Measurements from ENCODE around the gene CORO7. TPM values are rescaled to one million over a fixed set of nuclear protein-coding genes. Genes with fewer than 3 reads are reported as not detected.

CORO7 gene
- total RNA-seq, 4 donors from 2014 or later, result 18.8 to 29.6 (median 25.7) TPM

DNA sequence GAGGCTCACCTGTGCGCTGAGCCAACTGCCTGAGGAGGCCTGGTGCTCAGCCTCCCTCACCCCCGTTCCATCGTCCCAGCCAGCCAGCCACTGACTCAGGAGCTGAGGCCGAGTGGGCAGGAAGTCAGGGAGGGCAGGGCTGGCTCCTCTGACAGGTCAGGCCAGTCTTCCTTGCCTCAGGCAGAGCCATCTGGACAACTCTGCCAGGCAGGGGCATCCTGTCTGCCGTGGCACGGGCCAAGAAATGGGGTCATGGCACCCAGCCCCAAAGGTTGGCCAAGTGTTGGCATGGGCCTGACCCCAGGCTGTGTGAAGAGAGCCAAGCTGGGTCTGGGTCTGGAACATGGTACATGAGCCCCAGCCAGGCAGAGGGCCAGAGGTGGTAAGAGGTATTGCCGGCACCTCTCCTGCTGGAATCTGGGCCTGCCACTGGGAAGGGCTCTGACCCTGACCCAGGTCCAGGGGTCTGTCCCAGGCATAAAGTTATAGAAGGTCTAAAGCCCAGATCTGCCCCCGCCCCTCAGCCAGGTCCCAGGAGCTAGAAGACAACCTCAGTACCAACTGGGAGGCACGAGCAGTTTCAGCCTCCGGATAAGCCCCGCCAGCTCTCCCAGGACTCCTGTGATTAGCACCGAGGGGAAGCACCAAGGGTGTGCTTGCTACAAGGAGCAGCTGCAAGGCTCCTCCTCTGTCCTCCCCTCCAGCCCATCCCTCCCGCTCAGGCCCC, 47.2 kb downstream of the CORO7 start:
- Histone ChIP-seq H3K4me1 (peaks cover 62% of the 10 kb centered on the region), H3K27me3 (no peaks in the 10 kb centered on the region), H3K36me3 (peaks cover 13% of the 10 kb centered on the region), H3K4me3 (no peak overlapping the region), H3K27ac (peak overlapping the region; percentile 30), H3K9me3 (no peaks in the 10 kb centered on the region)
- no peak for DNase-seq (ENCODE audit: low spot score in 2 of 2)
- no peak for TF ChIP-seq EP300 (IDR thresholded peaks at IDR 0.05)
- TF ChIP-seq POLR2A (IDR thresholded peaks at IDR 0.05), result no peak
- TF ChIP-seq POLR2AphosphoS5 (IDR thresholded peaks at IDR 0.05), result no peak
- TF ChIP-seq CTCF (IDR thresholded peaks at IDR 0.05), result no peak
- 36% methylated on average over 3 of the region's 13 CpGs for WGBS

DNA sequence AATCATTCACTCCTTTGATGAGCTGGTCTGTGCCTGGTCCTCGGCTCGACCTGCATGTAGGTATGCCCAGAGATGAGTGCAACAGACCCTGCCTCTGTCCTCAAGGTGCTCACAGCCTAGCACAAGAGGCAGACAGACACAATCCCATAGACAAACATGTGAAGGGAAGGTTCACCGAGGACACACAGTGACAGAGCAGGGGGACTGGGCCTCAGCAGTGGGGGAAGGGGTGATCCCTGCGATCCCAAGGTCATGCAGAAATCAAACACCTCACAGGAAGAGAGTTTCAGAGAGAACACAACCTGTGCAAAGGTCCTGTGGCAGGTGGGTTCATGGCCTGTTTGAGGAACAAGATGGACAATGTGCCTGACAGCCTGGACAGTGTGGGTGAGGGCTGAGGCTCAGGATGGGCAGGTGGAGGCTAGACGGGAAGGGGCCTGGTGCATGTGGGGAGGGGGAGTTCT, 49.0 kb downstream of the CORO7 start:
- peaks cover 48% of the 10 kb centered on the region for H3K4me1 ChIP-seq
- H3K4me3 ChIP-seq, result no peak overlapping the region
- TF ChIP-seq POLR2AphosphoS5 (IDR thresholded peaks at IDR 0.05), result no peak
- no peak for TF ChIP-seq EP300 (IDR thresholded peaks at IDR 0.05)
- TF ChIP-seq POLR2A (IDR thresholded peaks at IDR 0.05), result no peak
- no peak for TF ChIP-seq CTCF (IDR thresholded peaks at IDR 0.05)
- WGBS, result 93% methylated on average over 5 of the region's 5 CpGs
- no peak overlapping the region for H3K27ac ChIP-seq
- no peak for DNase-seq (ENCODE audit: low spot score in 2 of 2)
- no peaks in the 10 kb centered on the region for H3K9me3 ChIP-seq
- peaks cover 28% of the 10 kb centered on the region for H3K36me3 ChIP-seq
- H3K27me3 ChIP-seq, result no peaks in the 10 kb centered on the region

GRCh38 chr16:4366016-4366415, 50.4 kb downstream of the CORO7 start:
- Histone ChIP-seq H3K4me1 (peaks cover 34% of the 10 kb centered on the region), H3K4me3 (no peak overlapping the region), H3K27me3 (no peaks in the 10 kb centered on the region), H3K9me3 (no peaks in the 10 kb centered on the region), H3K36me3 (peaks cover 42% of the 10 kb centered on the region), H3K27ac (no peak overlapping the region)
- 94% methylated on average over 13 of the region's 13 CpGs for WGBS
- TF ChIP-seq EP300 (IDR thresholded peaks at IDR 0.05) (no peak), POLR2AphosphoS5 (IDR thresholded peaks at IDR 0.05) (no peak), POLR2A (IDR thresholded peaks at IDR 0.05) (no peak), CTCF (IDR thresholded peaks at IDR 0.05) (no peak)
- DNase-seq (ENCODE audit: low spot score in 2 of 2), result no peak

GRCh38 chr16:4365615-4366014, 50.8 kb downstream of the CORO7 start:
- Histone ChIP-seq H3K27ac (no peak overlapping the region), H3K36me3 (peaks cover 44% of the 10 kb centered on the region), H3K27me3 (no peaks in the 10 kb centered on the region), H3K4me3 (no peak overlapping the region), H3K4me1 (peaks cover 31% of the 10 kb centered on the region), H3K9me3 (no peaks in the 10 kb centered on the region)
- WGBS, result 91% methylated on average over 9 of the region's 12 CpGs
- no peak for DNase-seq (ENCODE audit: low spot score in 2 of 2)
- no peak for TF ChIP-seq EP300 (IDR thresholded peaks at IDR 0.05)
- no peak for TF ChIP-seq POLR2A (IDR thresholded peaks at IDR 0.05)
- TF ChIP-seq CTCF (IDR thresholded peaks at IDR 0.05), result no peak
- TF ChIP-seq POLR2AphosphoS5 (IDR thresholded peaks at IDR 0.05), result no peak

- Histone ChIP-seq H3K4me3 (no peak overlapping the region), H3K27me3 (no peaks in the 10 kb centered on the region), H3K4me1 (peaks cover 25% of the 10 kb centered on the region), H3K9me3 (no peaks in the 10 kb centered on the region), H3K27ac (no peak overlapping the region), H3K36me3 (peaks cover 49% of the 10 kb centered on the region)
- TF ChIP-seq POLR2AphosphoS5 (IDR thresholded peaks at IDR 0.05), result no peak
- TF ChIP-seq POLR2A (IDR thresholded peaks at IDR 0.05), result no peak
- no peak for TF ChIP-seq CTCF (IDR thresholded peaks at IDR 0.05)
- no peak for TF ChIP-seq EP300 (IDR thresholded peaks at IDR 0.05)
- DNase-seq (ENCODE audit: low spot score in 2 of 2), result no peak
- 96% methylated on average over 4 of the region's 10 CpGs for WGBS
Measured at GRCh38 chr16:4365014-4365406, 51.4 kb downstream of the CORO7 start.

Measured in suprapubic skin (tissue), 4 donors.